A549 (cell line): ENCODE results near the gene DUSP10.

Experiments
- CTCF ChIP-seq: fragments of >200 bp; sonication (Bioruptor Twin); formaldehyde crosslinking; IDR thresholded peaks from 3 replicates; pipeline ENCODE4 v1.5.1; 2016
- JUN ChIP-seq, 2 experiments: fragments of >200 bp; sonication (Bioruptor Twin); formaldehyde crosslinking; IDR thresholded peaks; 2 replicates in 1 of 2; 3 replicates in 1 of 2; pipeline ENCODE4 v1.6.1; 2016 to 2017
- JUNB ChIP-seq: fragments of >200 bp; sonication (Bioruptor Twin); formaldehyde crosslinking; IDR thresholded peaks from 2 replicates; pipeline ENCODE4 v1.6.1; 2016
- MAX ChIP-seq: IDR thresholded peaks from 2 replicates; pipeline ENCODE4 v1.6.1; 2012
- MAZ ChIP-seq: fragments of 150-350 bp; IDR thresholded peaks from 2 replicates; pipeline ENCODE4 v1.6.1; 2014; ENCODE audit warnings: antibody characterized with exemption, low read depth, low read length, borderline replicate concordance
- POLR2A ChIP-seq: IDR thresholded peaks from 2 replicates; pipeline ENCODE4 v1.6.1; 2012; ENCODE audit warnings: mild to moderate bottlenecking, low read length
- RAD21 ChIP-seq, 2 experiments: fragments of >200 bp in 1 of 2; sonication (Bioruptor Twin) in 1 of 2; formaldehyde crosslinking in 1 of 2; IDR thresholded peaks in 1 of 2; conservative IDR thresholded peaks in 1 of 2; 2 replicates in 1 of 2; 3 replicates in 1 of 2; pipeline ENCODE4 v1.6.1; 2012 to 2018; ENCODE audit warnings: inconsistent platforms in 1 of 2
- RCOR1 ChIP-seq: fragments of 150-350 bp; IDR thresholded peaks from 2 replicates; pipeline ENCODE4 v1.6.1; 2014; ENCODE audit warnings: antibody characterized with exemption, low read length, low read depth
- RFX5 ChIP-seq: fragments of 450-650 bp; IDR thresholded peaks from 2 replicates; pipeline ENCODE4 v1.7.1; 2014; ENCODE audit warnings: antibody characterized with exemption, mild to moderate bottlenecking, moderate library complexity
- SREBF2 ChIP-seq: fragments of 450-650 bp; IDR thresholded peaks from 2 replicates; pipeline ENCODE4 v1.6.1; 2014; ENCODE audit warnings: mild to moderate bottlenecking, moderate library complexity
- USF2 ChIP-seq: fragments of 450-650 bp; IDR thresholded peaks from 2 replicates; pipeline ENCODE4 v1.6.1; 2014; ENCODE audit warnings: antibody characterized with exemption
- ZFP36 ChIP-seq: fragments of 450-650 bp; IDR thresholded peaks from 2 replicates; pipeline ENCODE4 v1.6.1; 2014; ENCODE audit warnings: borderline replicate concordance; ENCODE audit not compliant: partially characterized antibody

- TF ChIP-seq CTCF (no peak), MAZ (no peak), POLR2A (no peak), MAX (no peak), RCOR1 (no peak), RAD21 (conservative IDR thresholded peaks at IDR 0.05 in 1 of 2, IDR thresholded peaks at IDR 0.05 in 1 of 2) (no peak), USF2 (no peak), JUN (IDR thresholded peaks at IDR 0.05) (no peak), ZFP36 (no peak), RFX5 (no peak), JUNB (no peak), SREBF2 (no peak)
Measured at GRCh38 chr1:221696718-221697461, 45.0 kb downstream of the DUSP10 start.
